Measurements from ENCODE around the gene BRPF1.
A peak's percentile ranks its signal among the peaks of the same experiment; 100 is the strongest.

The BRPF1 gene

DNA sequence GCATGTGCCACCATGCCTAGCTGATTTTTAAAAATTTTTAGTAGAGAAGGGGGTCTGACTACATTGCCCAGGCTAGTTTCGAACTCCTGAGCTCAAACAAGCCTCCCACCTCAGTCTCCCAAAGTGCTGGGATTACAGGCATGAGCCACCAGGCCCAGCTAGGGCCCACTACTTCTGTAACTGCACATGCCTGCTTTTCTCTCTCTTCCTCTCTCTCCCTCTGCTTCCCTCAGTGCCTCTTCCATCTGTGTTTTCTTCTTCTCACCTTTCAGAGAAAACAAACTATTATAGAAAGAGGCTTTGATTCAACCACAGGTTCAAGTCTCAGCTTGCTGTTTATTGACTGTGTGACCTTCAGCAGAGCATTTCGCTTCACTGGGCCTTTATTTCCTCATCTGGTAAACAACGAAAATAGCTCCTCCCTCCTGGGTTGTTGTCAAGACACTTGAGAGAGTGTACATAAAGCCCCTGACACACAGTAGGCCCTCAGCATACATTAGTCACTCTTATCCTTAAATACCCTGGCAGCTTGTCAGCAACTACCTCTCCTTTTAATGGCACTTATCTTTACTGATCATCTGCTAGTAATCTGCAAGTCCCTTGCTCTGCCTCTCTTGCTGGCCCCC is 50.6 kb downstream of the BRPF1 start:
- TF ChIP-seq CTCF (IDR thresholded peaks at IDR 0.05; ENCODE audit: low read depth, low read length, missing control alignments) = no peak
- DNase-seq (ENCODE audit: low read depth) = no peak
- no peak overlapping the region for H3K4me3 ChIP-seq (ENCODE audit: low read depth, low read length)
- in situ Hi-C loops (cut with HindIII; ENCODE audit: low sequenced_read_pairs) = no loop called here

GRCh38 chr3:9782770-9783169 is 51.2 kb downstream of the BRPF1 start:
- no peak overlapping the region for H3K4me3 ChIP-seq (ENCODE audit: low read depth, low read length)
- peak; percentile 12 for TF ChIP-seq CTCF (IDR thresholded peaks at IDR 0.05; ENCODE audit: low read depth, low read length, missing control alignments)
- in situ Hi-C loops (cut with HindIII; ENCODE audit: low sequenced_read_pairs) = no loop called here
- DNase-seq (ENCODE audit: low read depth) = no peak

GRCh38 chr3:9783954-9784353 is 52.4 kb downstream of the BRPF1 start:
- in situ Hi-C loops (cut with HindIII; ENCODE audit: low sequenced_read_pairs) = no loop called here
- no peak for DNase-seq (ENCODE audit: low read depth)
- no peak overlapping the region for H3K4me3 ChIP-seq (ENCODE audit: low read depth, low read length)
- TF ChIP-seq CTCF (IDR thresholded peaks at IDR 0.05; ENCODE audit: low read depth, low read length, missing control alignments) = no peak

DNA sequence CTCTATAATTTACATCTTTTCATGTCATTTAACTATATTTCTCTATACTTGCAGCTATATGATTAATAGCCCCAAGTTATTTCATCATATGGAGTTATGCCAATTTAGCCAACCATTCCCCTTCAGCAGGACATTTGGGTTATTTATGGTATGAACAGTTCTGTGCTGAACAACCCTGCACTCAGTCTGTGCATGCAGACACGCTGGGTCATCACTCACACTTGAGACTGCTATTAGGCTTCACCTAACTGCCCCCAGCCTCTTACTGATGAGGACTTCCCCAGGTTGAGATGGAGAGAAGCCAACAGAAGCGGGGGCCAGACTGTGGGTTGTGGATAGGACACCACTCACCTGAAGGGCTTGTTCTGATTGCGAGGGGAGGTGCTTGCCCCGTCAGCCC is 53.4 kb downstream of the BRPF1 start:
- TF ChIP-seq CTCF (IDR thresholded peaks at IDR 0.05; ENCODE audit: low read depth, low read length, missing control alignments) = no peak
- no peak for DNase-seq (ENCODE audit: low read depth)
- no peak overlapping the region for H3K4me3 ChIP-seq (ENCODE audit: low read depth, low read length)
- in situ Hi-C loops (cut with HindIII; ENCODE audit: low sequenced_read_pairs) = no loop called here

- DNase-seq (ENCODE audit: low read depth) = no peak
- no peak overlapping the region for H3K4me3 ChIP-seq (ENCODE audit: low read depth, low read length)
- TF ChIP-seq CTCF (IDR thresholded peaks at IDR 0.05; ENCODE audit: low read depth, low read length, missing control alignments) = no peak
- in situ Hi-C loops (cut with HindIII; ENCODE audit: low sequenced_read_pairs) = no loop called here
Observed at GRCh38 chr3:9785602-9786001, 54.1 kb downstream of the BRPF1 start.

- no peak for DNase-seq (ENCODE audit: low read depth)
- H3K4me3 ChIP-seq (ENCODE audit: low read depth, low read length) = no peak overlapping the region
- in situ Hi-C loops (cut with HindIII; ENCODE audit: low sequenced_read_pairs) = no loop called here
- no peak for TF ChIP-seq CTCF (IDR thresholded peaks at IDR 0.05; ENCODE audit: low read depth, low read length, missing control alignments)
Observed at GRCh38 chr3:9786209-9786739, 54.7 kb downstream of the BRPF1 start.

Data from astrocyte of the cerebellum (primary cell).